Right lobe of liver (tissue), 4 donors: Measurements from ENCODE around the gene EOLA2.

Source experiments
- POLR2A ChIP-seq: fragments of 450-650 bp; IDR thresholded peaks from one replicate; pipeline ENCODE4 v1.6.1; 2017; ENCODE audit warnings: antibody characterized with exemption, mild to moderate bottlenecking
- TF ChIP-seq, protein P1 (sequence below), 4 donors: fragments of 200-600 bp in 3 of 4; fragments of 450-650 bp in 1 of 4; IDR thresholded peaks; one replicate each; pipeline versions ENCODE4 v1.5.1 to v1.8.0; 2016 to 2022; ENCODE audit warnings: antibody characterized with exemption in 4 of 4, mild to moderate bottlenecking in 2 of 4
- donor health status: DM: no; HTN: no; CAD: no.
- donor health status: DM: no; HTN: no; CAD: no.
- donor health status: DM: no; HTN: yes; CAD: no.

DNA sequence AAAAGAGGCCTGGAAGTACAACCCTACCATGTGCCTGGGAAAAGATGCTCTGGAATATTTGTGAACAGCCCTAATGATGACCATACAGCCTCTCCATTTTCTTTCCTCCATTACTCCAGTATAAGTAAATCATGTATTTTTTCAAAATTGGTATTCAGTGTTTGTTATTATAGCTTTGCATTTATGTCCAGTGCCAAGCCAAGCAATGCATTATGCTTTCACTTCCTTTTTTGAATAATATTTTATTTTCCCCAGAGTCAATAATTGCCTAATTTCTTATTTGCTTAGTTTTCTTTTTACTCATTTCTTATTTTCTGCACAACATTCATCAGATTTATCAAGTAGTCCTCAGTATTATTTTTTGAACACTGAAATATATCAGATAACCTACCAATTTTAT is 49.3 kb upstream of the EOLA2 start:
- no peak for TF ChIP-seq POLR2A
- TF ChIP-seq, protein P1, sequence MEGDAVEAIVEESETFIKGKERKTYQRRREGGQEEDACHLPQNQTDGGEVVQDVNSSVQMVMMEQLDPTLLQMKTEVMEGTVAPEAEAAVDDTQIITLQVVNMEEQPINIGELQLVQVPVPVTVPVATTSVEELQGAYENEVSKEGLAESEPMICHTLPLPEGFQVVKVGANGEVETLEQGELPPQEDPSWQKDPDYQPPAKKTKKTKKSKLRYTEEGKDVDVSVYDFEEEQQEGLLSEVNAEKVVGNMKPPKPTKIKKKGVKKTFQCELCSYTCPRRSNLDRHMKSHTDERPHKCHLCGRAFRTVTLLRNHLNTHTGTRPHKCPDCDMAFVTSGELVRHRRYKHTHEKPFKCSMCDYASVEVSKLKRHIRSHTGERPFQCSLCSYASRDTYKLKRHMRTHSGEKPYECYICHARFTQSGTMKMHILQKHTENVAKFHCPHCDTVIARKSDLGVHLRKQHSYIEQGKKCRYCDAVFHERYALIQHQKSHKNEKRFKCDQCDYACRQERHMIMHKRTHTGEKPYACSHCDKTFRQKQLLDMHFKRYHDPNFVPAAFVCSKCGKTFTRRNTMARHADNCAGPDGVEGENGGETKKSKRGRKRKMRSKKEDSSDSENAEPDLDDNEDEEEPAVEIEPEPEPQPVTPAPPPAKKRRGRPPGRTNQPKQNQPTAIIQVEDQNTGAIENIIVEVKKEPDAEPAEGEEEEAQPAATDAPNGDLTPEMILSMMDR (IDR thresholded peaks at IDR 0.05): no peak
